HG02588 (cell line): ENCODE data around the gene SNX21.
"Not testable (repeated sequence)": the region's sequence is repeated elsewhere in the genome, so short reads cannot be mapped to it uniquely, and the experiment has no call there.

ENCODE experiments used
- ATAC-seq: cut with Tn5 transposase; IDR thresholded peaks from one replicate; pipeline ENCODE4 v1.9.1; 2021; ENCODE audit warnings: mild to moderate bottlenecking, moderate library complexity; ENCODE audit not compliant: unreplicated experiment

The SNX21 gene

DNA sequence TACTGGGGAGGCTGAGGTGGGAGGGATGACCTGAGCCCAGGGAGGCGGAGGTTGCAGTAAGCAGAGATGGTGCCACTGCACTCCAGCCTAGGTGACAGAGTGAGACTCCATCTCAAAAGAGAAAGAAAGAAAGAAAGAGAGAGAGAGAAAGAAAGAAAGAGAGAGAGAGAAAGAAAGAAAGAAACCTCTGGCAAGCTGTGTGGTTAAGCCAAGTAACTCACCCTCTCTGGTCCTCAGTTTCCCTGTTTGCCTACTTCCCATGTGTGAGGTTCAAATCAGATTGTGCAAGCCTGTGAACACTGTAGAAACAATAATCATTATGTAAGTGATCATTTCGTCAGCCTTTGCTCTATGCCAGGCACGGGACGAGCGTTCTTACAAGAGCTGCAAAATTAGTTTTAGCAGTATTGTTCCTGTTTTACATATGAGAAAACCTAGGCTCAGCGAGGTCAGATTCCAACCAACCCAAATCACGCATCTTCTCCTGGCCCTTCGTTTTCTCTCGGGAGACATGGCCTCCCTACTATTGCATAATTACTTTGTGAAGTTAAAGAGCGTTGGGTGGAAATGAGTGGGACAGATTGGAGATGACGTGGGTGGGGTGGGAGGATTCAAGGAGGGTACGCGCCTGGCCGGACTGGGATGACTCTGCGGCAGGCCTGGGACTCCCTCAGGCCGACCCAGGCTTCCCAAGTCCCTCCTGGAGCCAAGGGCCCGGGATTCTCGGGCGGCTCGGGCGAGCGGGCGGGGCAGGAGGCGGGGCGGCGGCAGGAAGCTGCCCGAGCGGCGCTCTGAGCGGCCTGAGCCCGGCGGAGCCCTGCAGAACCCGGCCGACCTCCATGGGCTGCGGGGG lies at the start of gene SNX21:
SNX21 (plus strand) TSS at position 770 of the 853 bp plus-strand sequence. CDS start 121 bp downstream, outside the sequence.
- ATAC-seq = no peak

DNA sequence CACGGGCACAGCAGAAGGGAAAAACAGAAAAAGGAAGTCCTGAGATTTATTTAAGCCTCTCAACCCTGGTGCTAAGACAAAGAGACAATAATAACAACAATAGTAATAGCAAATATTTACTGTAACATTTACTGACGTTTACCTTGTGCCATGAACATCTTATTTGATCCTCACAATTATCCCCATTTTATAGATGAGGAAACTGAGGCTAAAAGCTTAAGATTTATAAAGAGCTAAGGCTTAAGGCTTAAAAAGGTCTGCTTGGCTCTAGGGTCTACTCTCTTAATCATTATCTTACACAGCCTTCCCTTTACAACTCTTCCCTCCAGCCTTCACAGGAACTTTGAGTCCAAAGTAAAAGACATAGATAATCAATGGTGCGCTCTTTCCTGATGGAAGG lies 45.2 kb upstream of the SNX21 start:
- no peak for ATAC-seq

GRCh38 chr20:45792317-45793118 lies 41.1 kb upstream of the SNX21 start:
- ATAC-seq = peak; percentile 12

- ATAC-seq = no peak
Measured at GRCh38 chr20:45796337-45797065, 37.1 kb upstream of the SNX21 start.

DNA sequence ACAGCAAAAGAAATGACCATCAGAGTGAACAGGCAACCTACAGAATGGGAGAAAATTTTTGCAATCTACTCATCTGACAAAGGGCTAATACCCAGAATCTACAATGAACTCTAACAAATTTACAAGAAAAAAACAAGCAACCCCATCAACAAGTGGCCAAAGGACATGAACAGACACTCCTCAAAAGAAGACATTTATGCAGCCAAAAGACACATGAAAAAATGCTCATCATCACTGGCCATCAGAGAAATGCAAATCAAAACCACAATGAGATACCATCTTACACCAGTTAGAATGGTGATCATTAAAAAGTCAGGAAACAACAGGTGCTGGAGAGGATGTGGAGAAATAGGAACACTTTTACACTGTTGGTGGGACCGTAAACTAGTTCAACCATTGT lies 36.1 kb upstream of the SNX21 start:
- not testable (repeated sequence) for ATAC-seq

DNA sequence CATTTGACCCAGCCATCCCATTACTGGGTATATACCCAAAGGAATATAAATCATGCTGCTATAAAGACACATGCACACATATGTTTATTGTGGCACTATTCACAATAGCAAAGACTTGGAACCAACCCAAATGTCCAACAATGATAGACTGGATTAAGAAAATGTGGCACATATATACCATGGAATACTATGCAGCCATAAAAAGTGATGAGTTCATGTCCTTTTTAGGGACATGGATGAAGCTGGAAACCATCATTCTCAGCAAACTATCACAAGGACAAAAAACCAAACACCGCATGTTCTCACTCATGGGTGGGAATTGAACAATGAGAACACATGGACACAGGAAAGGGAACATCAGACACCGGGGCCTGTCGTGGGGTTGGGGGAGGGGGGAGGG lies 35.6 kb upstream of the SNX21 start:
- ATAC-seq = not testable (repeated sequence)

DNA sequence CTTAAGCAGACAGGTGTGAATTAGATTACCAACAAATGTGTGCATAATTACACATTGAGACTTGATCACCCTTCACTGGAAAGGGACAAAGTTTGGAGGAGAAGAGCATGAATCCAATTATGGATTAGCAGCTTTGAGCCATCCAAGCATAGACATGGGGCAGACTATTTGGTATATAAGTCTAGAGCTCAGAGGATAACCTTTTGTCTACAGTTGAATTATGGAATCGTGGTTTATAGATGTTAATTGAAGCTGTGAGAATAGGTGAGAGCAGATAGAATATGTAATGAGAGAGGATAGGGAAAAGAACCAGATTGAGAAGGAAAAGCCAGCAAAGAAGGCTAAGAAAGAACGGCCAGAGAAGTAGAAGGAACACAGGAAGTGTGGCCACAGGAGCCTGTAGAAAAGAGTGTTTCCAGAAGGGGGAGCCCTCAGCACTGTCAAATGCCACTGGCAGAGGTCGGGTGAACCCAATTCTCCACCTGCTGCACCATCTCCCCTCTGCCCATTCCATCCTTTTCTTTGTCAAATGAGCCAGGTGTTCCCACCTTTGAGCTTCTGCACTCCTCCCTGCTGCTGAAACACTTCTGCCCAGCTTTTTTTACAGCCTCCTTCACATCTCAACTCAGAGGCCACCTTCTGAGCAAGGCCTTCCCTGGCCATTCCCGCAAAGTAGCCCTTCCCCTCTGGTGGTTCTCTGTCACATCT lies 34.5 kb upstream of the SNX21 start:
- no peak for ATAC-seq

- no peak for ATAC-seq
Measured at GRCh38 chr20:45801851-45802250, 31.7 kb upstream of the SNX21 start.

DNA sequence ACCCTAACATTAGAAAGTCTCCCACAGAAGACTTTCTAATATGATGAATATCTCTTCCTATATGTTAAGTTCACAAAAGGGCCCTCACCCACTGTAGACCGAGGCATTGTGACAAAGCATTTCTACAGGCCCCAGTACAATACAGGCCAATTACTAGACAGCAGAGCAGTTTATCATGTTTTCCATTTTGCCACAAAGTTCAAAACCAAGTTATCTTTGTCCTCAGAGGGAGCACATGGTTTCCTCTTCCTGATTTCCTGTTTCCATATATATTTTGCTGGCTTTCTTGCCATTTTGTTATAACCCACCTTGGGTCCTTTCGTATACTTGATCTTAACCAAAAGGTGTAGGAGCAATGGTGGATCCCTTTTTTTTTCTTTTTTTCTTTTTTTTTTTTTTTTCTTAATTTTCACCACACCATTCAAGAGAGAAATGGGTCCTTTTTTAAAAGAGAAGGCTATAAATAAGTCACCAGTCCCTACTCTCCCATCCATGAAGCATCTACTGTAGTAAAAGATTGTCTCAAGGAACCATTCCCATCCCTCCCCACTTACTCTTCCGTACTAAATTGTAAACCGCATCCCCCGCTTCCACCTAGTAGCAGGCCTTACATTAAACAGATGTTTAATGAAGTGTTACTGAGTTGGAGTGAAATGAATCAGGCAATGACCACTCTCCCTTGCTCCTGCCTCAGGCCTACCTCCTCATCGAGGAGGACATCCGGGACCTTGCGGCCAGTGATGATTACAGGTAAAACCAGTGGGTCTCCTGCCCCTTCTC lies 23.2 kb upstream of the SNX21 start:
- ATAC-seq = no peak

DNA sequence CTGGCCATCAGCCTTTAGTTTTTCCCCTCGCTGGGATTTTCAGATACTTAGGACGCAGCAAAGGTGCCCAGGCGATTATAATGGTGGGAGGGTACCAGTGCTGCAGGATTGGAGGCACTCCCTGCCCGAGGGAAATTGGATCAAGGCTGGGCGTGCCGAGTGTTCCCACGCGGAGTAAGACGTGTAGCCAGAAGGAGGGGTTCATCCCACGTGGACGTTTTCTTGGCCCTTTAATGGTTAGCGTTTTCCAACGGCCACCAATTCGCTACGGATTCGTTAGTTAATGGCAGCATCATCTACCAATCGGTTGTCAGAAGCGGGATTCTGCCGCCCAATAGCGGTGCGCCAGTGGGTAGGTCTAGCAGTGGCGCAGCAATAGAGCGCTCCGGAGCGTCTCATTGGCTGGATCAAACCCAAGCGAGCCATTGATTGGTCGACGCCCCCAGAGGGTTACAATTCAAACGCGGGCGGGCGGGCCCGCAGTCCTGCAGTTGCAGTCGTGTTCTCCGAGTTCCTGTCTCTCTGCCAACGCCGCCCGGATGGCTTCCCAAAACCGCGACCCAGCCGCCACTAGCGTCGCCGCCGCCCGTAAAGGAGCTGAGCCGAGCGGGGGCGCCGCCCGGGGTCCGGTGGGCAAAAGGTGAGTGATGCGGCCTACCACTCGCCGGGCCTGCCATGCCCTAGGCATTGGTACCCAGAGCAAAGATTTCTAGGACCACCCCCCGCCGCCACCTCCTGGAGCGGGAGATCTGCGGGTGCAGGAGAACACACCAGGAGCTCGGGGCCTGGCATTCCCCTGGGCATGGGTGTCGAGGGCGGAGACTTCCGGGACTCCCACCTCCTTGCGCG lies 21.2 kb upstream of the SNX21 start, which contains the start of gene UBE2C:
UBE2C (plus strand) TSS at position 488 of the 849 bp plus-strand sequence; CDS start at position 540, 52 bp downstream.
- ATAC-seq = peak; percentile 98

GRCh38 chr20:45813006-45813340 lies 20.6 kb upstream of the SNX21 start:
- no peak for ATAC-seq

DNA sequence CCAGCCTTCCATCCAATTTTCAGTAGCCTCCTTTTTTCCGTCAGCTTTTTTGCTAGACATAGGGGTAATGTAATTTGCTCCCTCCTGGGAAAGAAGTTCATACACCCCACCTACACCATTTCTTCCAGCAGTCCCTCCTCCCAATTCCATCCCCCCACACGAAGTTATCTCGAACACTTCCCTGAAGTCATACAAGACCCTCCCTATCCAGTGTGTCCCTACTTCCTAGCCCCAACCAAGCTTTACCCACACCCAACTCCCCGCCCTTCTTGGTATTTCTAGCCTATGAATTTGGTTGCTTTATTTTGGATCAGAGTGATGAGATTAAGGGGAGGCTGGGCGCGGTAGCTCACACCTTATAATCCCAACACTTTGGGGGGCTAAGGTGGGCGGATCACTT lies 20.1 kb upstream of the SNX21 start:
- ATAC-seq = no peak

DNA sequence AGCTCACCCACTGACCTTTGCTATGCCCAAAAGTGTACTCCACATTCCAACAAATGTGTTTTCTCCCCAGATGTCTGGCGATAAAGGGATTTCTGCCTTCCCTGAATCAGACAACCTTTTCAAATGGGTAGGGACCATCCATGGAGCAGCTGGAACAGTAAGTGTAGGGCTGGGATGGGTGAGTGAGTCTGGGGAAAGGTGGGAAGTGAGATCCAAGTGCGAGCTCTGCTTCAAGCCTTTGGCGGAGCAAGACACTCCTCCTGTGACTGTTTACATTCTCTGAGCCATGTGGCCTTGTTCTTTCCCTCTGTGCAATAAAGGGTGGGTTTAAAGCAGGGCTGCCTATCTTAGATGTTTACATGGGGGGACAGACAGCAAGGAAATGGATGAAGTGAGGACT lies 19.3 kb upstream of the SNX21 start:
- no peak for ATAC-seq

GRCh38 chr20:45816951-45817350 lies 16.6 kb upstream of the SNX21 start:
- ATAC-seq = no peak

- ATAC-seq = no peak
Measured at GRCh38 chr20:45817376-45818194, 16.0 kb upstream of the SNX21 start.

DNA sequence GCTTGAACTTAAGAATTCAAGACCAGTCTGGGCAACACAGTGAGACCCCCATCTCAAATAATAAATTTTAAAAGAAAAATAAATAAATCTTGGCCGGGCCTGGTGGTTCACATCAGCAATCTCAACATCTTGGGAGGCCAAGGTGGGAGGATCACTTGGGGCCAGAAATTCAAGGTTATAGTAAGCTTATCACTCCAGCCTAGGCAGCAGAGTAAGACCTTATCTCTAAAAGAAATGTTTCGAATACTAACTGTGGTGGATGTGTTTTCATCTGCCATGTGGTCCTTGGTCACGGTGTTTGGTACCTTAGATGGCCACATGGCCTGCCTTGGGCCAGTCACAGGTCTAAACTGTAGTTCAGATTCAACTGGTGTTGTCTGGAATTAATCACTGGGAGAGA lies 15.4 kb upstream of the SNX21 start:
- ATAC-seq = no peak

GRCh38 chr20:45819466-45819865 lies 14.1 kb upstream of the SNX21 start:
- ATAC-seq = no peak

DNA sequence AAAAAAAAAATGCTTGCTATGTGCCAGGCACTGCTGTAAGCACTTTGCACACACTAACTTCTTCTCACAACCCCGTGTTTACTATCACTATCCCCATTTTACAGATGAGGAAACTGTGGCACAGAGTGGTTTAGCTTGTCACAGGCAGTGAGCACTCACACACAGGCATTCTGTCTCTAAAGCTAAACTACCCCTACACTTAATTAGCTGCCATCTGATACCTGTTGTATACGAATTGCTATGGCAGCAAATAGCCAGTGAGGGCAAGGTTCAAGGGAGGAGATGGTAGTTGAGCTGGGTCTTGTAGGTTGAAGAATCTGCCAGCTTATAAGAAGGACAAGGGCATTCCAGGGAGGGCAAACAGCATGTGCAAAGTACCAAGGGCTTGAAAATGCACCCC lies 11.7 kb upstream of the SNX21 start:
- ATAC-seq = no peak
